Endodermal cell (in vitro differentiated cells): ENCODE data around the gene RPGRIP1L. TPM values are rescaled to one million over a fixed set of nuclear protein-coding genes. Genes with fewer than 3 reads are reported as not detected.

Source experiments
- DNase-seq: peaks from one replicate; pipeline ENCODE4 v3.0.0-alpha.2; 2017
- H3K27ac ChIP-seq: 2 replicates; pipeline ENCODE4 v1.5.1; 2013; ENCODE audit warnings: mild to moderate bottlenecking, low read depth, low read length, moderate library complexity
- H3K27me3 ChIP-seq: 2 replicates; pipeline ENCODE4 v1.6.1; 2013; ENCODE audit warnings: mild to moderate bottlenecking, low read length, moderate library complexity; ENCODE audit not compliant: insufficient read depth, control insufficient read depth, poor library complexity, severe bottlenecking
- H3K36me3 ChIP-seq: 2 replicates; pipeline ENCODE4 v1.7.0; 2013; ENCODE audit warnings: mild to moderate bottlenecking, low read length, moderate library complexity; ENCODE audit not compliant: control insufficient read depth, insufficient read depth
- H3K4me1 ChIP-seq: one replicate; pipeline ENCODE4 v1.7.0; 2013; ENCODE audit warnings: low read length; ENCODE audit not compliant: control insufficient read depth, insufficient read depth
- H3K4me3 ChIP-seq: 2 replicates; pipeline ENCODE4 v1.5.1; 2013; ENCODE audit warnings: mild to moderate bottlenecking, low read length, moderate library complexity
- H3K9ac ChIP-seq: 2 replicates; pipeline ENCODE4 v1.6.1; 2013; ENCODE audit warnings: mild to moderate bottlenecking, low read length, moderate library complexity; ENCODE audit not compliant: poor library complexity, severe bottlenecking; ENCODE audit errors: extremely low read depth
- H3K9me3 ChIP-seq: 2 replicates; pipeline ENCODE4 v1.6.1; 2013; ENCODE audit warnings: mild to moderate bottlenecking, low read length, moderate library complexity; ENCODE audit not compliant: control insufficient read depth
- H3K27ac Mint-ChIP-seq: 2 replicates; pipeline ENCODE4 v1.8.0; 2020; ENCODE audit warnings: mixed read lengths
- H3K27me3 Mint-ChIP-seq: 2 replicates; pipeline ENCODE4 v1.8.0; 2021; ENCODE audit warnings: mild to moderate bottlenecking, mixed read lengths; ENCODE audit not compliant: insufficient read depth
- H3K36me3 Mint-ChIP-seq: 2 replicates; pipeline ENCODE4 v1.8.0; 2020; ENCODE audit warnings: low read depth, mixed read lengths
- H3K4me1 Mint-ChIP-seq: 2 replicates; pipeline ENCODE4 v1.8.0; 2020; ENCODE audit warnings: mixed read lengths
- H3K4me3 Mint-ChIP-seq: 2 replicates; pipeline ENCODE4 v1.8.0; 2020; ENCODE audit warnings: mild to moderate bottlenecking, moderate library complexity, mixed read lengths
- H3K9me3 Mint-ChIP-seq: 2 replicates; pipeline ENCODE4 v1.8.0; 2020; ENCODE audit warnings: mild to moderate bottlenecking, mixed read lengths
- CTCF ChIP-seq: fragments of 200-600 bp; sonication (generic); conservative IDR thresholded peaks from 2 replicates; pipeline ENCODE4 v1.5.0; 2021; ENCODE audit warnings: antibody characterized with exemption, mild to moderate bottlenecking
- WGBS, 2 experiments: methylation state at CpG; one replicate each; pipeline versions ENCODE4 v1.1.5 to v1.1.7; 2013; ENCODE audit warnings: missing lambda C conversion rate in 2 of 2, mixed read lengths in 1 of 2; ENCODE audit not compliant: insufficient coverage in 1 of 2, insufficient read length in 1 of 2; 5-methylcytosine and 5-hydroxymethylcytosine counted together
- total RNA-seq, 2 donors: library from RNA; stranded (reverse); fragmentation: NEBNext Ultra II Directional in 1 of 2; extraction: Animal tissue kit (Norgen Biotek cat#: 25700) in 1 of 2; gene quantifications; 2 replicates in 1 of 2; 3 replicates in 1 of 2; pipeline ENCODE4 v1.2.1, GENCODE V29; 2021

Gene RPGRIP1L
- total RNA-seq, 2 donors from 2014 or later, result 15.9 to 19.8 TPM

- Mint-ChIP-seq H3K27me3 (no peaks in the 10 kb centered on the region), H3K27ac (no peak overlapping the region), H3K9me3 (no peaks in the 10 kb centered on the region), H3K4me3 (no peak overlapping the region), H3K36me3 (no peaks in the 10 kb centered on the region), H3K4me1 (no peaks in the 10 kb centered on the region)
- WGBS, 2 experiments, result 98% methylated on average over 2 of the region's 2 CpGs; no CpG with 5 or more reads in 1 of the 2 experiments
- Histone ChIP-seq H3K9me3 (no peaks in the 10 kb centered on the region), H3K27ac (no peak overlapping the region), H3K27me3 (no peaks in the 10 kb centered on the region), H3K9ac (no peak overlapping the region), H3K4me3 (no peak overlapping the region), H3K36me3 (no peaks in the 10 kb centered on the region), H3K4me1 (no peaks in the 10 kb centered on the region)
- TF ChIP-seq CTCF, result no peak
- no peak for DNase-seq
These were observed 120.3 kb downstream of the RPGRIP1L start for GRCh38 chr16:53583401-53583800.

DNA sequence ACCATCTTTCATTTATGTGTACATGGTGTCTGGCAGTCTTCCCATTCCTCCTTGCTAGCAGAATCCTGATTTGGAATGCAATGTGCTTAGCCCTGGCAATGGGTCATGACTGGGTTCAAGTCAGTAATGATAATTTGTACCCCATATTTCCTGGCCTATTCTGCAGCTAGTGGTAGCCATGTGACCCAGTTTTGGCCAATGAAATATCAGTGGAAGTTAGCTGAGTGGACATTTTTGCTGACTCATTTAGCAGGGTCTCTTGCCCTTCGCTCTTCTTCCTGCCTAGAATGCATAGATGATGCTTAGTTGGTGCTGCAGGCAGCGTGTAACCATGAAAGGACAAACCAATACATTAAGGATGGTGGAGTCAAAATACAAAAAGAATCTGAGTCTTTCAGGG lies 121.9 kb downstream of the RPGRIP1L start:
- Histone ChIP-seq H3K4me1 (no peaks in the 10 kb centered on the region), H3K27me3 (no peaks in the 10 kb centered on the region), H3K9me3 (no peaks in the 10 kb centered on the region), H3K36me3 (no peaks in the 10 kb centered on the region), H3K27ac (no peak overlapping the region), H3K4me3 (no peak overlapping the region), H3K9ac (no peak overlapping the region)
- no peak for DNase-seq
- WGBS, 2 experiments, result 86 to 100% methylated on average over 1 to 2 of the region's 2 CpGs
- H3K27me3 Mint-ChIP-seq, result no peaks in the 10 kb centered on the region
- H3K4me1 Mint-ChIP-seq, result no peaks in the 10 kb centered on the region
- no peaks in the 10 kb centered on the region for H3K9me3 Mint-ChIP-seq
- TF ChIP-seq CTCF, result no peak
- no peak overlapping the region for H3K27ac Mint-ChIP-seq
- no peak overlapping the region for H3K4me3 Mint-ChIP-seq
- H3K36me3 Mint-ChIP-seq, result no peaks in the 10 kb centered on the region

DNA sequence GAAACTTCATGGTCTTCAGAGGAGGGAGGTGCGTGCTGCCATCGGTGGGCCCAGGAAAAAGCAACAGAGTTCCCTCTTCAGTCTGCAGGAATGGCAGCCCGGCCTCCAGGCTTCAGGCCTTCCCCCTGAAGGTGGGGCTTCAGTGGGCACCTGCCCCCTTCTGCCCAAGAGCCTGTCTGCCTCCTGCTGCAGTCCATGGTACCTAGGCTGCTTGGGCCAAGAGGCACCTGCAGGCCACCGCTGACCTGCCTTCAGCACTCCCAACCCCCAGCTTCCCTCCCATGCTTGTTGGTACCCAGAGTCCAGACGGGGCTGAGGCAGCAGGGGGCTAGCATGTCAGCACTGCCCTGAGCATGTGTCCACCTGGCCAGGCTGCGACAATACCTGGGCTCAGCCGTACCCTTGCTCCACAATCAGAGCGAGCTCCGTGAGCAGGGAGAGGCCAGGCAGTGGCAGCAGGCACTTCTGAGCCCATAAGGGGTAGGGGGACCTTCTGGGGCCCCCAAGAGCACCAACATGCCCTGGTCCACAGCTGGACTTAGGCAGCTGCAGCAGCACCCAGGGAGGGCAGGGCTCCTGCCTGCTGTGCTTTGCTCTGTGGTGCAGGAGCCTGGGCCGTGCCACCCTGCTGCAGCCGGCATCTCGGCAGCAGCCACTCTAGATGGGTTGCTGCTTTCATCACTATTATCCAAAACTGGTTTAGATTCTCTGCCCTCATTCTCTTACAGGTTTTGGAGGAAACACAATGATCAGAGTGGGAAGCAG lies 123.4 kb downstream of the RPGRIP1L start:
- no peaks in the 10 kb centered on the region for H3K27me3 ChIP-seq
- no peaks in the 10 kb centered on the region for H3K27me3 Mint-ChIP-seq
- H3K4me1 ChIP-seq, result no peaks in the 10 kb centered on the region
- H3K27ac Mint-ChIP-seq, result no peak overlapping the region
- H3K4me3 ChIP-seq, result no peak overlapping the region
- H3K9me3 Mint-ChIP-seq, result no peaks in the 10 kb centered on the region
- TF ChIP-seq CTCF, result no peak
- H3K27ac ChIP-seq, result no peak overlapping the region
- DNase-seq, result no peak
- no peak overlapping the region for H3K9ac ChIP-seq
- WGBS, 2 experiments, result 60 to 86% methylated on average over 1 to 12 of the region's 12 CpGs
- no peaks in the 10 kb centered on the region for H3K9me3 ChIP-seq
- no peaks in the 10 kb centered on the region for H3K36me3 ChIP-seq
- H3K4me1 Mint-ChIP-seq, result no peaks in the 10 kb centered on the region
- no peaks in the 10 kb centered on the region for H3K36me3 Mint-ChIP-seq
- no peak overlapping the region for H3K4me3 Mint-ChIP-seq
